ENCODE results near the gene C2orf80. TPM values are rescaled to one million over a fixed set of nuclear protein-coding genes. Genes with fewer than 3 reads are reported as not detected.

C2orf80 gene
- polyA plus RNA-seq, 1 experiment: not detected

- H3K27me3 ChIP-seq (ENCODE audit: control insufficient read depth, insufficient read depth, low read length): peaks cover 3% of the 10 kb centered on the region
- H3K9me3 ChIP-seq (ENCODE audit: control insufficient read depth, insufficient read depth, low read length): no peaks in the 10 kb centered on the region
- no peak for TF ChIP-seq CTCF (IDR thresholded peaks at IDR 0.05; ENCODE audit: low read depth, low read length)
- no peak for DNase-seq (ENCODE audit: low read depth, low spot score)
- no peak overlapping the region for H3K4me3 ChIP-seq (ENCODE audit: low read depth, low read length)
- ChIA-PET CTCF (no interaction called here), POLR2A (no interaction called here)
- H3K27ac ChIP-seq (ENCODE audit: low read depth, low read length): no peak overlapping the region
Measured at GRCh38 chr2:208179028-208179609, 10.7 kb downstream of the C2orf80 start.

- H3K27ac ChIP-seq (ENCODE audit: low read depth, low read length): no peak overlapping the region
- H3K4me3 ChIP-seq (ENCODE audit: low read depth, low read length): no peak overlapping the region
- TF ChIP-seq CTCF (IDR thresholded peaks at IDR 0.05; ENCODE audit: low read depth, low read length): no peak
- no peaks in the 10 kb centered on the region for H3K27me3 ChIP-seq (ENCODE audit: control insufficient read depth, insufficient read depth, low read length)
- ChIA-PET CTCF (interaction anchor here (0.5 to 3.3 kb wide), 68 partner anchors 8 to 1411 kb away, joined by 3 to 73 read pairs (median 5); partner anchors contain the start of genes C2orf80, CRYGB, CRYGD and IDH1), POLR2A (no interaction called here)
- H3K9me3 ChIP-seq (ENCODE audit: control insufficient read depth, insufficient read depth, low read length): no peaks in the 10 kb centered on the region
- DNase-seq (ENCODE audit: low read depth, low spot score): no peak
Measured at GRCh38 chr2:208175840-208176153, 14.0 kb downstream of the C2orf80 start.

- POLR2A ChIA-PET: no interaction called here
- H3K4me3 ChIP-seq (ENCODE audit: low read depth, low read length): no peak overlapping the region
- CTCF ChIA-PET: interaction anchor here (0.5 to 3.3 kb wide), 76 partner anchors 8 to 1410 kb away, joined by 3 to 73 read pairs (median 5); partner anchors contain the start of genes C2orf80, CRYGB, CRYGD and FASTKD2
- H3K27ac ChIP-seq (ENCODE audit: low read depth, low read length): no peak overlapping the region
- no peaks in the 10 kb centered on the region for H3K9me3 ChIP-seq (ENCODE audit: control insufficient read depth, insufficient read depth, low read length)
- peak; percentile 38 for DNase-seq (ENCODE audit: low read depth, low spot score)
- H3K27me3 ChIP-seq (ENCODE audit: control insufficient read depth, insufficient read depth, low read length): no peaks in the 10 kb centered on the region
- TF ChIP-seq CTCF (IDR thresholded peaks at IDR 0.05; ENCODE audit: low read depth, low read length): peak; percentile 96
Measured at GRCh38 chr2:208175069-208175839, 14.6 kb downstream of the C2orf80 start.

GRCh38 chr2:208174144-208174543, 15.7 kb downstream of the C2orf80 start:
- Histone ChIP-seq H3K9me3 (ENCODE audit: control insufficient read depth, insufficient read depth, low read length) (no peaks in the 10 kb centered on the region), H3K27me3 (ENCODE audit: control insufficient read depth, insufficient read depth, low read length) (no peaks in the 10 kb centered on the region), H3K27ac (ENCODE audit: low read depth, low read length) (no peak overlapping the region), H3K4me3 (ENCODE audit: low read depth, low read length) (no peak overlapping the region)
- DNase-seq (ENCODE audit: low read depth, low spot score): no peak
- CTCF ChIA-PET: interaction anchor here (0.6 to 3.3 kb wide), 18 partner anchors 9 to 1384 kb away, joined by 3 to 73 read pairs (median 8); partner anchors contain the start of genes C2orf80, CRYGB and IDH1
- POLR2A ChIA-PET: no interaction called here
- no peak for TF ChIP-seq CTCF (IDR thresholded peaks at IDR 0.05; ENCODE audit: low read depth, low read length)

- DNase-seq (ENCODE audit: low read depth, low spot score): no peak
- Histone ChIP-seq H3K27ac (ENCODE audit: low read depth, low read length) (no peak overlapping the region), H3K27me3 (ENCODE audit: control insufficient read depth, insufficient read depth, low read length) (no peaks in the 10 kb centered on the region), H3K4me3 (ENCODE audit: low read depth, low read length) (no peak overlapping the region), H3K9me3 (ENCODE audit: control insufficient read depth, insufficient read depth, low read length) (no peaks in the 10 kb centered on the region; the same call in 1 of the 2 replicates)
- TF ChIP-seq CTCF (IDR thresholded peaks at IDR 0.05; ENCODE audit: low read depth, low read length): no peak
- POLR2A ChIA-PET: no interaction called here
- CTCF ChIA-PET: no interaction called here
Measured at GRCh38 chr2:208172125-208172524, 17.7 kb downstream of the C2orf80 start.

Data from AG04450 (cell line).